Activated T-cell treated with anti-CD3 and anti-CD28 coated beads, Interleukin-2, amount 50 U/mL, for 72 hours (primary cell): Measurements from ENCODE around the gene LIPT1. TPM values are rescaled to one million over a fixed set of nuclear protein-coding genes. Genes with fewer than 3 reads are reported as not detected.
"Not testable (repeated sequence)": the region's sequence is repeated elsewhere in the genome, so short reads cannot be mapped to it uniquely, and the experiment has no call there.

Experiments used
- ATAC-seq, 2 donors: fragments of 150-1000 bp; cut with Tn5 transposase; replicated peaks in 1 of 2; 2 replicates each; pipeline ENCODE4 v1.10.0; 2021; ENCODE audit warnings: moderate library complexity in 2 of 2, mild to moderate bottlenecking in 1 of 2
- DNase-seq, 2 donors: peaks; one replicate each; pipeline ENCODE4 v3.0.0; 2021 to 2022; ENCODE audit warnings: mixed read lengths in 1 of 2
- H3K27ac Mint-ChIP-seq: one replicate; pipeline ENCODE4 v1.8.0; 2022; ENCODE audit warnings: mild to moderate bottlenecking, moderate library complexity, mixed read lengths
- H3K27me3 Mint-ChIP-seq: one replicate; pipeline ENCODE4 v1.8.0; 2022; ENCODE audit warnings: low read depth, mixed read lengths
- H3K36me3 Mint-ChIP-seq, 2 donors: one replicate each; pipeline ENCODE4 v1.8.0; 2022; ENCODE audit warnings: mixed read lengths in 2 of 2, mild to moderate bottlenecking in 1 of 2; ENCODE audit not compliant: insufficient read depth in 2 of 2
- H3K4me1 Mint-ChIP-seq: one replicate; pipeline ENCODE4 v1.8.0; 2022; ENCODE audit warnings: low read depth, mixed read lengths
- H3K4me3 Mint-ChIP-seq, 2 donors: one replicate each; pipeline ENCODE4 v1.8.0; 2022; ENCODE audit warnings: mild to moderate bottlenecking in 2 of 2, mixed read lengths in 2 of 2, moderate library complexity in 2 of 2
- H3K9me3 Mint-ChIP-seq, 2 donors: one replicate each; pipeline ENCODE4 v1.8.0; 2022; ENCODE audit warnings: mixed read lengths in 2 of 2
- total RNA-seq, 2 donors: library from RNA; stranded (reverse); gene quantifications; one replicate each; pipeline ENCODE4 v1.2.3, GENCODE V29; 2022

Gene LIPT1
- total RNA-seq, 2 donors from 2014 or later = 4.9 to 5.6 TPM

- no peaks in the 10 kb centered on the region for H3K27me3 Mint-ChIP-seq
- DNase-seq = no peak
- H3K9me3 Mint-ChIP-seq = no peaks in the 10 kb centered on the region
- H3K36me3 Mint-ChIP-seq = peaks cover 5 to 21% of the 10 kb centered on the region in 2 donors
- H3K4me3 Mint-ChIP-seq = no peak overlapping the region
- ATAC-seq = no peak
- H3K4me1 Mint-ChIP-seq = peaks cover 27% of the 10 kb centered on the region
- no peak overlapping the region for H3K27ac Mint-ChIP-seq
These were observed 32.2 kb downstream of the LIPT1 start for GRCh38 chr2:99187011-99187410.

- DNase-seq (no peak), ATAC-seq (no peak)
- Mint-ChIP-seq H3K27me3 (no peaks in the 10 kb centered on the region), H3K9me3 (peaks cover 0 to 2% of the 10 kb centered on the region in 2 donors), H3K27ac (peak overlapping the region; percentile 84), H3K4me3 (peak overlapping the region in 1 of 2 donors; percentile 30), H3K4me1 (peaks cover 19% of the 10 kb centered on the region), H3K36me3 (peaks cover 8 to 27% of the 10 kb centered on the region in 2 donors)
These were observed 33.6 kb downstream of the LIPT1 start for GRCh38 chr2:99188357-99188756.

GRCh38 chr2:99190548-99190947, 35.8 kb downstream of the LIPT1 start:
- H3K9me3 Mint-ChIP-seq = peaks cover 0 to 2% of the 10 kb centered on the region in 2 donors
- H3K36me3 Mint-ChIP-seq = peaks cover 11 to 30% of the 10 kb centered on the region in 2 donors
- no peak overlapping the region for H3K27ac Mint-ChIP-seq
- no peak overlapping the region for H3K4me3 Mint-ChIP-seq
- no peak for ATAC-seq
- peaks cover 11% of the 10 kb centered on the region for H3K4me1 Mint-ChIP-seq
- no peak for DNase-seq
- no peaks in the 10 kb centered on the region for H3K27me3 Mint-ChIP-seq

GRCh38 chr2:99192364-99192763, 37.6 kb downstream of the LIPT1 start:
- not testable (repeated sequence) for ATAC-seq, DNase-seq, H3K27ac Mint-ChIP-seq, H3K27me3 Mint-ChIP-seq, H3K4me3 Mint-ChIP-seq, H3K9me3 Mint-ChIP-seq
- H3K36me3 Mint-ChIP-seq = peaks cover 11 to 30% of the 10 kb centered on the region in 2 donors
- peaks cover 11% of the 10 kb centered on the region for H3K4me1 Mint-ChIP-seq

- H3K27me3 Mint-ChIP-seq = no peaks in the 10 kb centered on the region
- no peak overlapping the region for H3K27ac Mint-ChIP-seq
- DNase-seq (no peak), ATAC-seq (no peak)
- no peaks in the 10 kb centered on the region for H3K4me1 Mint-ChIP-seq
- peaks cover 3% of the 10 kb centered on the region in 2 donors for H3K36me3 Mint-ChIP-seq
- no peak overlapping the region for H3K4me3 Mint-ChIP-seq
- no peaks in the 10 kb centered on the region for H3K9me3 Mint-ChIP-seq
These were observed 43.5 kb downstream of the LIPT1 start for GRCh38 chr2:99198103-99198841.

GRCh38 chr2:99200076-99200800, 45.5 kb downstream of the LIPT1 start:
- Mint-ChIP-seq H3K27ac (no peak overlapping the region), H3K27me3 (no peaks in the 10 kb centered on the region), H3K36me3 (peaks cover 0 to 2% of the 10 kb centered on the region in 2 donors), H3K4me3 (no peak overlapping the region), H3K4me1 (no peaks in the 10 kb centered on the region), H3K9me3 (no peaks in the 10 kb centered on the region)
- DNase-seq (no peak), ATAC-seq (no peak)

- Mint-ChIP-seq H3K9me3 (peaks cover 0 to 2% of the 10 kb centered on the region in 2 donors), H3K4me3 (no peak overlapping the region), H3K27me3 (no peaks in the 10 kb centered on the region), H3K36me3 (peaks cover 0 to 8% of the 10 kb centered on the region in 2 donors), H3K4me1 (no peaks in the 10 kb centered on the region), H3K27ac (no peak overlapping the region)
- DNase-seq (no peak), ATAC-seq (no peak)
These were observed 47.4 kb downstream of the LIPT1 start for GRCh38 chr2:99201959-99202678.

- H3K9me3 Mint-ChIP-seq = peaks cover 0 to 2% of the 10 kb centered on the region in 2 donors
- no peak for ATAC-seq
- H3K27me3 Mint-ChIP-seq = no peaks in the 10 kb centered on the region
- DNase-seq = no peak
- no peak overlapping the region for H3K27ac Mint-ChIP-seq
- H3K4me3 Mint-ChIP-seq = no peak overlapping the region
- no peaks in the 10 kb centered on the region for H3K4me1 Mint-ChIP-seq
- peaks cover 2 to 15% of the 10 kb centered on the region in 2 donors for H3K36me3 Mint-ChIP-seq
These were observed 50.7 kb downstream of the LIPT1 start for GRCh38 chr2:99205491-99205890.

Other genes starting within 250 kb of the LIPT1 start
- gene CRACDL, start 218.7 kb upstream of the LIPT1 start, total RNA-seq = under 1 TPM; 0.19 to 0.79 TPM
- gene C2orf15, start 13.3 kb upstream of the LIPT1 start, total RNA-seq = 1 to 10 TPM; 1.7 to 1.9 TPM
- gene TSGA10, start within 50 bp of the LIPT1 start, total RNA-seq = 10 to 100 TPM; 14.4 to 14.5 TPM
- gene MITD1, start 26.1 kb downstream of the LIPT1 start, total RNA-seq = 10 to 100 TPM; 68.1 to 85.1 TPM
- gene MRPL30, start 26.2 kb downstream of the LIPT1 start, total RNA-seq = 10 to 100 TPM; 32.7 to 41.8 TPM
- not detected for gene LYG2, start 100.7 kb downstream of the LIPT1 start, total RNA-seq
- gene LYG1, start 146.2 kb downstream of the LIPT1 start, total RNA-seq = 1 to 10 TPM in 1 of 2 donors, under 1 TPM in 1; 0.83 to 1.5 TPM
- gene TXNDC9, start 181.4 kb downstream of the LIPT1 start, total RNA-seq = 10 to 100 TPM; 24.5 to 30.9 TPM
- gene EIF5B, start 182.4 kb downstream of the LIPT1 start, total RNA-seq = 10 to 100 TPM; 44.3 to 49.0 TPM